Naive B cell (primary cell): ENCODE measurements around the gene MYRFL. TPM values are rescaled to one million over a fixed set of nuclear protein-coding genes. Genes with fewer than 3 reads are reported as not detected.

ENCODE experiments used
- ATAC-seq, 2 donors: fragments of 150-1000 bp; cut with Tn5 transposase; 2 replicates each; pipeline ENCODE4 v1.10.0; 2021; ENCODE audit warnings: low read depth in 2 of 2, mild to moderate bottlenecking in 2 of 2, moderate library complexity in 2 of 2
- DNase-seq: peaks from one replicate; pipeline ENCODE4 v3.0.0; 2022
- H3K27ac Mint-ChIP-seq, 6 donors: one replicate each; pipeline ENCODE4 v1.8.0; 2020 to 2022; ENCODE audit warnings: mild to moderate bottlenecking in 6 of 6, mixed read lengths in 6 of 6, moderate library complexity in 5 of 6, inconsistent platforms in 2 of 6
- H3K27me3 Mint-ChIP-seq, 3 donors: one replicate each; pipeline ENCODE4 v1.8.0; 2021 to 2022; ENCODE audit warnings: mixed read lengths in 3 of 3, mild to moderate bottlenecking in 1 of 3
- H3K36me3 Mint-ChIP-seq, 2 donors: one replicate each; pipeline ENCODE4 v1.8.0; 2020 to 2022; ENCODE audit warnings: mixed read lengths in 2 of 2, inconsistent platforms in 1 of 2, mild to moderate bottlenecking in 1 of 2
- H3K4me1 Mint-ChIP-seq, 3 donors: one replicate each; pipeline ENCODE4 v1.8.0; 2020 to 2022; ENCODE audit warnings: mixed read lengths in 3 of 3, inconsistent platforms in 1 of 3, mild to moderate bottlenecking in 1 of 3, moderate library complexity in 1 of 3
- H3K4me3 Mint-ChIP-seq, 8 donors: one replicate each; pipeline ENCODE4 v1.8.0; 2020 to 2022; ENCODE audit warnings: mild to moderate bottlenecking in 8 of 8, mixed read lengths in 8 of 8, moderate library complexity in 8 of 8, inconsistent platforms in 2 of 8
- H3K9me3 Mint-ChIP-seq, 7 donors: one replicate each; pipeline ENCODE4 v1.8.0; 2020 to 2022; ENCODE audit warnings: mixed read lengths in 7 of 7, mild to moderate bottlenecking in 5 of 7, inconsistent platforms in 2 of 7, moderate library complexity in 1 of 7
- polyA plus RNA-seq, 6 donors: library from polyadenylated mRNA; unstranded; fragments of 300-500 nt; fragmentation: Illumina TruSeq; gene quantifications; one replicate each; pipeline ENCODE4 v1.2.3, GENCODE V29; 2021; ENCODE audit warnings: low read depth in 6 of 6

Gene MYRFL
- polyA plus RNA-seq, 6 donors from 2014 or later, result not detected

GRCh38 chr12:69996722-69997121 is 171.7 kb downstream of the MYRFL start:
- ATAC-seq, result no peak
- Mint-ChIP-seq H3K27ac (no peak overlapping the region), H3K4me1 (peaks cover 0 to 2% (median 0%) of the 10 kb centered on the region in 3 donors), H3K4me3 (no peak overlapping the region), H3K27me3 (no peaks in the 10 kb centered on the region), H3K9me3 (peaks cover 0 to 9% (median 5%) of the 10 kb centered on the region in 7 donors), H3K36me3 (no peaks in the 10 kb centered on the region)
- DNase-seq, result no peak

DNA sequence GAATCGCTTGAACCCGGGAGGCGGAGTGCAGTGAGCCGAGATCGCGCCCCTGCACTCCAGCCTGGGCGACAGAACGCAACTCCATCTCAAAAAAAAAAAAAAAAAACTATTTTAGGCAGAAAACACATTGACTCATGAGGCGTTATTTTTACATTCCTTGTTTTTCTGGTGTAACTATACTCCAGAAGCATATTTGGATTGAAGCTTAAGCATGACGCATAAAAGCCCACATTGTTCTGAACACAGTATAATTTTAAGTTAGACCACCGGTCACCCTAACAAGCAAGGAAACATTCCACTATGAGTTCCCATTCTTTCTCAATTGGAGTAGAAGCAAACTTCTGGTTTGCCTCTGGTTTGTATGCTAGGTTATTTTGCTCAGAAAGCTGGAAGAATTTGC is 173.0 kb downstream of the MYRFL start:
- ATAC-seq (no peak), DNase-seq (no peak)
- peaks cover 0 to 2% (median 0%) of the 10 kb centered on the region in 3 donors for H3K4me1 Mint-ChIP-seq
- H3K27ac Mint-ChIP-seq, result no peak overlapping the region
- H3K36me3 Mint-ChIP-seq, result no peaks in the 10 kb centered on the region
- no peak overlapping the region for H3K4me3 Mint-ChIP-seq
- no peaks in the 10 kb centered on the region for H3K27me3 Mint-ChIP-seq
- H3K9me3 Mint-ChIP-seq, result peaks cover 0 to 8% (median 5%) of the 10 kb centered on the region in 7 donors

DNA sequence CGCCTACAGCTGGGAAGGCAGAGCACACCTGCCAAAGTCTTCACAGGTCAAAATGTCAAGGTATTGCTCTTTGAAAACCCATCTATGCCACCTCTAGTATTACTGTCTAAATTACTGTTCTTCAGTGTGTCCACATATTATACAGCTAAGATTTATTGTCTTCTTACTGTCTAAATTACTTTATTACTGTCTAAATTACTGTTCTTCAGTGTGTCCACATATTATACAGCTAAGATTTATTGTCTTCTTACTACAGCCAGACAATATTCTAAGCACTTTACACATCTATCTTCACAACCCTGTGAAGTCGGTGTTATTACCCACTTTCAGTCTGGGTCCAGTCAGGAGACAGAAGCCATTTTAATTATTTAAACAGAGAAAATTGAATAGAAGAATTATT is 173.9 kb downstream of the MYRFL start:
- DNase-seq (no peak), ATAC-seq (no peak)
- Mint-ChIP-seq H3K27ac (no peak overlapping the region), H3K36me3 (no peaks in the 10 kb centered on the region), H3K4me3 (no peak overlapping the region), H3K9me3 (peaks cover 0 to 2% (median 0%) of the 10 kb centered on the region in 7 donors), H3K4me1 (peaks cover 0 to 2% (median 0%) of the 10 kb centered on the region in 3 donors), H3K27me3 (no peaks in the 10 kb centered on the region)

- H3K27ac Mint-ChIP-seq, result no peak overlapping the region
- ATAC-seq, result no peak
- no peaks in the 10 kb centered on the region for H3K27me3 Mint-ChIP-seq
- H3K4me1 Mint-ChIP-seq, result peaks cover 0 to 2% (median 0%) of the 10 kb centered on the region in 3 donors
- H3K9me3 Mint-ChIP-seq, result peaks cover 0 to 4% (median 0%) of the 10 kb centered on the region in 7 donors
- no peak overlapping the region for H3K4me3 Mint-ChIP-seq
- no peak for DNase-seq
- no peaks in the 10 kb centered on the region for H3K36me3 Mint-ChIP-seq
These were observed 174.5 kb downstream of the MYRFL start for GRCh38 chr12:69999561-69999960.

- H3K27ac Mint-ChIP-seq, result no peak overlapping the region
- no peaks in the 10 kb centered on the region for H3K36me3 Mint-ChIP-seq
- H3K4me1 Mint-ChIP-seq, result peaks cover 0 to 2% (median 0%) of the 10 kb centered on the region in 3 donors
- ATAC-seq (no peak), DNase-seq (no peak)
- H3K27me3 Mint-ChIP-seq, result no peaks in the 10 kb centered on the region
- H3K9me3 Mint-ChIP-seq, result peaks cover 6 to 12% (median 9%) of the 10 kb centered on the region in 7 donors
- H3K4me3 Mint-ChIP-seq, result no peak overlapping the region
These were observed 177.3 kb downstream of the MYRFL start for GRCh38 chr12:70002097-70002911.

GRCh38 chr12:70002912-70003255 is 177.9 kb downstream of the MYRFL start:
- H3K36me3 Mint-ChIP-seq, result no peaks in the 10 kb centered on the region
- H3K27ac Mint-ChIP-seq, result no peak overlapping the region
- H3K27me3 Mint-ChIP-seq, result no peaks in the 10 kb centered on the region
- no peak for ATAC-seq
- no peak overlapping the region for H3K4me3 Mint-ChIP-seq
- DNase-seq, result no peak
- H3K4me1 Mint-ChIP-seq, result peaks cover 0 to 2% (median 0%) of the 10 kb centered on the region in 3 donors
- peaks cover 7 to 14% (median 13%) of the 10 kb centered on the region in 7 donors for H3K9me3 Mint-ChIP-seq

DNA sequence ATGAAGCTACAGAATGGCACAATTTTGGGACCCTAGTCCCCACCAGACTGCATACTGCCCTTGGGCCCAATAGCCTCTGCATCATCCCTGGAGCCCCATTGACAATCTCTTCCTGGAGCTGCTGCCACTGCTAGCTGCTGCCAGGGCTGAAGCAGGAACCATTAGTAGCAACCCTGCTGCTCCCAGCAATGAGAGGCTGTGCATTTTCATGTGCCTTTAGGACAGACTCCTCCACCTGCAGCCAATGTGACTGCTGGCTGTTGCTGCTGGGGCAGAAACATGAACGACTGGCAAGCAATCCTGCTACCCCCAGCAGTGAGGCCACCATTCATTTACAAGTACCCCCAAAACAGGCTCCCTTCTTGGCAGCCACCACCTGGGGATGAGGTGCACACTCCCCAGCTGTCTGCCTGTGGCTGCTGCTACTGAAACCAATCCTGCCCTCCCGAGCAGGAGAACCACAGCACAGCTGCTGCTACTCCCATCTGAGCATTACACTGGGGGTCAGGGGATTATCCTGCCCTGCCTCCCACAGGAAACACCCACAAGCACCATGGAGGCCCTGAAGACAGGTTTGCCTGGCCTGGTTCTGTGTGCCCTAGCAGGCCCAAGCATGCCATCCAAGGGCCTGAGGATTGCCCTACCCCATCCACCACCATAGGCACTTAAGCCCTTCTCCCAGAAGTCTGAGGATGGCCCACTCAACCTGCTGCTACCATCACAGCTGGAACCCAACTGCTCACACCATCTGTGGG is 181.0 kb downstream of the MYRFL start:
- Mint-ChIP-seq H3K4me3 (no peak overlapping the region), H3K4me1 (no peaks in the 10 kb centered on the region), H3K36me3 (peaks cover 3 to 24% of the 10 kb centered on the region in 2 donors), H3K27me3 (peaks cover 1 to 12% (median 3%) of the 10 kb centered on the region in 3 donors), H3K27ac (no peak overlapping the region), H3K9me3 (peaks cover 24 to 38% (median 33%) of the 10 kb centered on the region in 7 donors)
- ATAC-seq, result no peak
- DNase-seq, result no peak

GRCh38 chr12:70006619-70006973 is 181.6 kb downstream of the MYRFL start:
- no peak for ATAC-seq
- H3K27me3 Mint-ChIP-seq, result peaks cover 4 to 17% (median 9%) of the 10 kb centered on the region in 3 donors
- peaks cover 24 to 39% (median 33%) of the 10 kb centered on the region in 7 donors for H3K9me3 Mint-ChIP-seq

DNA sequence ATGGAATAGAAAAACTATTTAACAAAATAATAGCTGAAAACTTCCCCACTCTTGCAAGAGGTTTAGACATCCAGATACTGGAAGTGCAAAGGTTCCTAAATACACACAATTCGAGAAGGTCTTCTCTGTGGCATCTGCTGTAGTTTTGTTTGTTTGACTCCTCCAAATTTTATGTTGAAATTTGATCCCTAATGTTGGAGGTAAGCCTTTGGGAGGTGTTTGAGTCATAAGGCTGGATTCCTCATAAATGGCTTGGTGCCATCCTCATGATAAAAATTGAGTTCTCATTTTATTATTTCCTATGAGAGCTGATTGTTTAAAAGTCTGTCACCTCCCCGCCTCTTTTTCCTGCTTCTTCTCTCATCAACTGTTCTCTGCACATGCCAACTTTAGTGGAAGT is 182.7 kb downstream of the MYRFL start:
- ATAC-seq (no peak), DNase-seq (no peak)
- Mint-ChIP-seq H3K4me3 (no peak overlapping the region), H3K27ac (no peak overlapping the region), H3K4me1 (no peaks in the 10 kb centered on the region), H3K36me3 (peaks cover 3 to 24% of the 10 kb centered on the region in 2 donors), H3K27me3 (peaks cover 12 to 19% (median 17%) of the 10 kb centered on the region in 3 donors), H3K9me3 (peaks cover 24 to 47% (median 33%) of the 10 kb centered on the region in 7 donors)

More at GRCh38 chr12:70006619-70006973, 181.6 kb downstream of the MYRFL start:
- H3K4me3 Mint-ChIP-seq, result no peak overlapping the region
- H3K36me3 Mint-ChIP-seq, result peaks cover 3 to 24% of the 10 kb centered on the region in 2 donors
- no peaks in the 10 kb centered on the region for H3K4me1 Mint-ChIP-seq
- DNase-seq, result no peak
- no peak overlapping the region for H3K27ac Mint-ChIP-seq

Other genes with a start within 250 kb of the MYRFL start
- 100 to 1,000 TPM; 154 to 180 (median 166) TPM for gene CCT2, start 239.8 kb upstream of the MYRFL start, polyA plus RNA-seq
- gene LRRC10, start 214.3 kb upstream of the MYRFL start, polyA plus RNA-seq, result not detected
- under 1 TPM in 2 of 6 donors, not detected in 4; 0.27 to 0.57 TPM for gene BEST3, start 125.9 kb upstream of the MYRFL start, polyA plus RNA-seq
- gene RAB3IP, start 86.4 kb upstream of the MYRFL start, polyA plus RNA-seq, result 10 to 100 TPM in 5 of 6 donors, 1 to 10 TPM in 1; 8.1 to 43.7 (median 32.9) TPM